MCF 10A (cell line): ENCODE results near the gene ADGRL1. TPM values are rescaled to one million over a fixed set of nuclear protein-coding genes. Genes with fewer than 3 reads are reported as not detected.
"Not testable (repeated sequence)": the region's sequence is repeated elsewhere in the genome, so short reads cannot be mapped to it uniquely, and the experiment has no call there.

Experiments used
- BruUV-seq: library from RNA; stranded (reverse); fragments of 400-500 nt; replicated peaks from 2 replicates; lab custom pipeline; 2021; lab: Mats Ljungman, UMichigan
- CTCF ChIA-PET: fragments of 300-600 bp; sonication (Branson Sonifier 250); formaldehyde crosslinking; extraction: SDS; loops from one replicate; lab custom pipeline; 2021; ENCODE audit warnings: antibody characterized with exemption, inconsistent platforms; lab: Yijun Ruan, JAX
- POLR2A ChIA-PET: fragments of 300-600, 350-650 bp; sonication (Branson Sonifier 250); formaldehyde crosslinking; extraction: SDS; loops from one replicate; lab custom pipeline; 2020; ENCODE audit warnings: antibody characterized with exemption, inconsistent platforms; lab: Yijun Ruan, JAX
- DNase-seq: peaks from one replicate; pipeline ENCODE4 v3.0.0-alpha.2; 2018; ENCODE audit not compliant: unreplicated experiment
- H3K27ac Mint-ChIP-seq: one replicate; pipeline ENCODE4 v1.8.0; 2022; ENCODE audit warnings: mild to moderate bottlenecking, low read depth, mixed read lengths; ENCODE audit not compliant: unreplicated experiment
- H3K27me3 Mint-ChIP-seq: one replicate; pipeline ENCODE4 v1.8.0; 2022; ENCODE audit warnings: mixed read lengths; ENCODE audit not compliant: insufficient read depth, unreplicated experiment
- H3K36me3 Mint-ChIP-seq: one replicate; pipeline ENCODE4 v1.8.0; 2022; ENCODE audit warnings: mild to moderate bottlenecking, moderate library complexity, mixed read lengths; ENCODE audit not compliant: insufficient read depth, unreplicated experiment
- H3K4me1 Mint-ChIP-seq: one replicate; pipeline ENCODE4 v1.8.0; 2022; ENCODE audit warnings: mixed read lengths; ENCODE audit not compliant: insufficient read depth, unreplicated experiment
- H3K4me3 Mint-ChIP-seq: one replicate; pipeline ENCODE4 v1.8.0; 2022; ENCODE audit warnings: mild to moderate bottlenecking, moderate library complexity, mixed read lengths; ENCODE audit not compliant: unreplicated experiment
- H3K9me3 Mint-ChIP-seq: one replicate; pipeline ENCODE4 v1.8.0; 2022; ENCODE audit warnings: mixed read lengths; ENCODE audit not compliant: unreplicated experiment
- CTCF ChIP-seq: fragments of 200-600 bp; IDR thresholded peaks from one replicate; pipeline ENCODE4 v1.8.0; 2022; ENCODE audit warnings: antibody characterized with exemption, mild to moderate bottlenecking; ENCODE audit not compliant: unreplicated experiment
- intact Hi-C: fragments of 100-400 bp; cut with micrococcal nuclease; formaldehyde crosslinking; loops from 2 replicates; pipeline ENCODE4 v1.14.1; 2022
- total RNA-seq: library from RNA; stranded (reverse); gene quantifications from 2 replicates; pipeline ENCODE4 v1.2.3, GENCODE V29; 2022

ADGRL1 gene
- total RNA-seq, 1 experiment from 2014 or later: 15.9 TPM

GRCh38 chr19:14237014-14237941 is 31.3 kb upstream of the ADGRL1 start:
- no peak for TF ChIP-seq CTCF
- no peaks in the 10 kb centered on the region for H3K27me3 Mint-ChIP-seq
- POLR2A ChIA-PET: no interaction called here
- H3K4me1 Mint-ChIP-seq: no peaks in the 10 kb centered on the region
- H3K36me3 Mint-ChIP-seq: no peaks in the 10 kb centered on the region
- H3K27ac Mint-ChIP-seq: no peak overlapping the region
- DNase-seq: no peak
- no peak overlapping the region for H3K4me3 Mint-ChIP-seq
- CTCF ChIA-PET: interaction anchor here (0.6 to 0.7 kb wide), 3 partner anchors 20 to 308 kb away, joined by 3 read pairs; no protein-coding TSS in a partner anchor
- no peaks in the 10 kb centered on the region for H3K9me3 Mint-ChIP-seq
- intact Hi-C loops: no loop called here
- BruUV-seq: no TSS peak

- CTCF ChIA-PET, BruUV-seq: not testable (repeated sequence)
Observed at GRCh38 chr19:14232945-14233344, 27.0 kb upstream of the ADGRL1 start.

GRCh38 chr19:14228446-14229071 is 22.6 kb upstream of the ADGRL1 start:
- BruUV-seq, H3K27ac Mint-ChIP-seq, H3K4me3 Mint-ChIP-seq, H3K9me3 Mint-ChIP-seq, H3K36me3 Mint-ChIP-seq, intact Hi-C loops, DNase-seq, H3K4me1 Mint-ChIP-seq, H3K27me3 Mint-ChIP-seq: not testable (repeated sequence)
- POLR2A ChIA-PET: interaction anchor here (0.6 kb wide), 1 partner anchor 43 kb away, joined by 4 read pairs; no protein-coding TSS in a partner anchor
- CTCF ChIA-PET: interaction anchor here (0.9 kb wide), 1 partner anchor 121 kb away, joined by 3 read pairs; no protein-coding TSS in a partner anchor

More at GRCh38 chr19:14232945-14233344, 27.0 kb upstream of the ADGRL1 start:
- H3K27ac Mint-ChIP-seq, H3K9me3 Mint-ChIP-seq, H3K36me3 Mint-ChIP-seq, POLR2A ChIA-PET, H3K27me3 Mint-ChIP-seq, intact Hi-C loops, DNase-seq, H3K4me1 Mint-ChIP-seq, H3K4me3 Mint-ChIP-seq: not testable (repeated sequence)

- BruUV-seq, DNase-seq, intact Hi-C loops, H3K4me1 Mint-ChIP-seq, H3K9me3 Mint-ChIP-seq, H3K36me3 Mint-ChIP-seq, H3K4me3 Mint-ChIP-seq, H3K27me3 Mint-ChIP-seq, H3K27ac Mint-ChIP-seq: not testable (repeated sequence)
- CTCF ChIA-PET: interaction anchor here (1.0 kb wide), 1 partner anchor 9 kb away, joined by 6 read pairs; no protein-coding TSS in a partner anchor
- POLR2A ChIA-PET: interaction anchor here (0.6 kb wide), 1 partner anchor 567 kb away, joined by 3 read pairs; no protein-coding TSS in a partner anchor
Observed at GRCh38 chr19:14226498-14226897, 20.5 kb upstream of the ADGRL1 start.

- no peak overlapping the region for H3K27ac Mint-ChIP-seq
- no TSS peak for BruUV-seq
- H3K27me3 Mint-ChIP-seq: no peaks in the 10 kb centered on the region
- H3K4me1 Mint-ChIP-seq: peaks cover 10% of the 10 kb centered on the region
- DNase-seq: no peak
- intact Hi-C loops: no loop called here
- no peaks in the 10 kb centered on the region for H3K36me3 Mint-ChIP-seq
- POLR2A ChIA-PET: no interaction called here
- CTCF ChIA-PET: interaction anchor here (0.6 kb wide), 1 partner anchor 70 kb away, joined by 5 read pairs; no protein-coding TSS in a partner anchor
- H3K4me3 Mint-ChIP-seq: no peak overlapping the region
- H3K9me3 Mint-ChIP-seq: no peaks in the 10 kb centered on the region
- no peak for TF ChIP-seq CTCF
Observed at GRCh38 chr19:14222886-14223285, 16.9 kb upstream of the ADGRL1 start.
